B cell (primary cell): Measurements from ENCODE around the gene ARHGEF10L. TPM values are rescaled to one million over a fixed set of nuclear protein-coding genes. Genes with fewer than 3 reads are reported as not detected.

ENCODE experiments used
- ATAC-seq: fragments of 200-7000 bp; cut with Tn5 transposase; one replicate; pipeline ENCODE4 v1.10.0; 2021; ENCODE audit warnings: low read depth, mild to moderate bottlenecking, moderate number of reproducible peaks, moderate library complexity
- CTCF ChIA-PET: fragments of 350-600 bp; sonication (Branson Sonifier 250); formaldehyde crosslinking; loops from one replicate; lab custom pipeline; 2021; ENCODE audit warnings: antibody characterized with exemption, inconsistent platforms; lab: Charles Lee
- POLR2A ChIA-PET: fragments of 350-600 bp; sonication (Branson Sonifier 250); formaldehyde crosslinking; loops from one replicate; lab custom pipeline; 2021; ENCODE audit warnings: antibody characterized with exemption; lab: Charles Lee
- DNase-seq: peaks from one replicate; pipeline ENCODE4 v3.0.0; 2013
- H2AFZ ChIP-seq: 2 replicates; pipeline ENCODE4 v1.6.1; 2012; ENCODE audit warnings: mild to moderate bottlenecking, low read depth, low read length; ENCODE audit not compliant: insufficient read depth, poor library complexity, severe bottlenecking
- H3K27ac ChIP-seq, 2 donors: 1 replicate in 1 of 2; 2 replicates in 1 of 2; pipeline ENCODE4 v1.5.1; 2012 to 2013; ENCODE audit warnings: low read length in 2 of 2, mild to moderate bottlenecking in 2 of 2, moderate library complexity in 1 of 2
- H3K27me3 ChIP-seq, 4 experiments: fragments of 200-600 bp in 1 of 4; sonication (generic) in 1 of 4; replicated peaks in 1 of 4; 1 replicate in 2 of 4; 2 replicates in 2 of 4; pipeline versions ENCODE4 v1.6.1 to v1.7.0; 2013 to 2016; ENCODE audit warnings: low read length in 3 of 4, mild to moderate bottlenecking in 2 of 4, mixed read lengths in 1 of 4, moderate library complexity in 1 of 4; ENCODE audit not compliant: insufficient read depth in 4 of 4, control insufficient read depth in 3 of 4; ENCODE audit errors: control extremely low read depth in 1 of 4
- H3K36me3 ChIP-seq, 2 experiments: replicated peaks in 1 of 2; 1 replicate in 1 of 2; 2 replicates in 1 of 2; pipeline versions ENCODE4 v1.6.1 to v1.7.1; 2013; ENCODE audit warnings: low read length in 1 of 2; ENCODE audit not compliant: insufficient read depth in 2 of 2, control insufficient read depth in 1 of 2; ENCODE audit errors: control extremely low read depth in 1 of 2, extremely low read depth in 1 of 2
- H3K4me1 ChIP-seq, 2 donors: fragments of 200-600 bp in 1 of 2; sonication (generic) in 1 of 2; 1 replicate in 1 of 2; 2 replicates in 1 of 2; pipeline versions ENCODE4 v1.5.1 to v1.6.1; 2013 to 2017; ENCODE audit warnings: low read length in 2 of 2; ENCODE audit not compliant: control insufficient read depth in 2 of 2, insufficient read depth in 2 of 2
- H3K4me2 ChIP-seq: replicated peaks from 2 replicates; pipeline ENCODE3; 2012; ENCODE audit warnings: mild to moderate bottlenecking, low read depth, low read length; ENCODE audit not compliant: poor library complexity, severe bottlenecking
- H3K4me3 ChIP-seq, 5 experiments: fragments of 200-600 bp in 1 of 5; sonication (generic) in 1 of 5; 1 replicate in 3 of 5; 2 replicates in 2 of 5; pipeline versions ENCODE4 v1.5.1 to v1.7.0; 2011 to 2016; ENCODE audit warnings: low read length in 4 of 5, mild to moderate bottlenecking in 4 of 5, low read depth in 2 of 5, control low read depth in 1 of 5, moderate library complexity in 1 of 5; ENCODE audit not compliant: insufficient read depth in 1 of 5; ENCODE audit errors: control extremely low read depth in 1 of 5, extremely low read depth in 1 of 5
- H3K79me2 ChIP-seq: fragments of 200-600 bp; sonication (generic); one replicate; pipeline ENCODE4 v1.6.0; 2016; ENCODE audit warnings: low read length; ENCODE audit not compliant: control insufficient read depth, insufficient read depth
- H3K9ac ChIP-seq: fragments of 200-600 bp; sonication (generic); 2 replicates; pipeline ENCODE4 v1.6.1; 2017; ENCODE audit warnings: mild to moderate bottlenecking, low read length, moderate library complexity
- H3K9me3 ChIP-seq, 3 donors: one replicate each; pipeline versions ENCODE4 v1.6.1 to v1.7.1; 2013; ENCODE audit warnings: low read length in 2 of 3; ENCODE audit not compliant: control insufficient read depth in 2 of 3, insufficient read depth in 1 of 3; ENCODE audit errors: control extremely low read depth in 1 of 3
- H4K20me1 ChIP-seq: 2 replicates; pipeline ENCODE4 v1.6.0; 2012; ENCODE audit warnings: mild to moderate bottlenecking, low read length; ENCODE audit not compliant: insufficient read depth, control insufficient read depth, poor library complexity, severe bottlenecking
- H3K27ac Mint-ChIP-seq: one replicate; pipeline ENCODE4 v1.8.0; 2021; ENCODE audit warnings: mixed read lengths
- H3K27me3 Mint-ChIP-seq: one replicate; pipeline ENCODE4 v1.8.0; 2021; ENCODE audit warnings: mixed read lengths
- H3K4me1 Mint-ChIP-seq: one replicate; pipeline ENCODE4 v1.8.0; 2021; ENCODE audit warnings: mixed read lengths
- H3K4me3 Mint-ChIP-seq: one replicate; pipeline ENCODE4 v1.8.0; 2021; ENCODE audit warnings: mixed read lengths
- H3K9me3 Mint-ChIP-seq: one replicate; pipeline ENCODE4 v1.8.0; 2022; ENCODE audit warnings: mixed read lengths; ENCODE audit not compliant: insufficient read depth
- CTCF ChIP-seq: fragments of 200-600 bp; IDR thresholded peaks from one replicate; pipeline ENCODE4 v1.8.0; 2022; ENCODE audit warnings: antibody characterized with exemption, mild to moderate bottlenecking
- EZH2 ChIP-seq: IDR thresholded peaks from 2 replicates; pipeline ENCODE4 v1.6.1; 2012; ENCODE audit warnings: borderline replicate concordance, low read depth, mild to moderate bottlenecking, moderate library complexity, low read length; ENCODE audit not compliant: insufficient read depth, poor library complexity, severe bottlenecking
- WGBS: methylation state at CpG from one replicate; pipeline ENCODE4 v1.1.5; 2013; ENCODE audit warnings: missing lambda C conversion rate; ENCODE audit not compliant: insufficient coverage; 5-methylcytosine and 5-hydroxymethylcytosine counted together
- intact Hi-C: fragments of 100-400 bp; cut with micrococcal nuclease; formaldehyde crosslinking; loops from one replicate; pipeline ENCODE4 v1.10.0; 2022
- polyA plus RNA-seq: library from polyadenylated mRNA; depleted of rRNA; stranded (reverse); fragments of >200 nt; gene quantifications from 2 replicates; pipeline ENCODE4 v1.2.3, GENCODE V29; 2012
- total RNA-seq, 2 donors: library from RNA; stranded (reverse); fragments of 120-200 nt in 1 of 2; gene quantifications; 1 replicate in 1 of 2; 2 replicates in 1 of 2; pipeline versions ENCODE4 v1.2.3 to v1.2.4, GENCODE V29; 2013 to 2022

Gene ARHGEF10L
- total and polyA plus RNA-seq, 2 donors (not counting 1 experiment from before 2014, with no cell fraction given) = 2.0 to 4.9 TPM

- ATAC-seq (no peak), DNase-seq (no peak)
- Histone ChIP-seq H3K79me2 (no peaks in the 10 kb centered on the region), H2AFZ (no peak overlapping the region), H3K36me3 (no peaks in the 10 kb centered on the region), H3K9me3 (no peaks in the 10 kb centered on the region), H3K27ac (no peak overlapping the region), H3K4me1 (no peaks in the 10 kb centered on the region), H3K4me2 (no peak overlapping the region), H3K27me3 (no peaks in the 10 kb centered on the region), H4K20me1 (no peaks in the 10 kb centered on the region), H3K4me3 (no peak overlapping the region), H3K9ac (no peak overlapping the region)
- H3K4me3 Mint-ChIP-seq = no peak overlapping the region
- no peaks in the 10 kb centered on the region for H3K9me3 Mint-ChIP-seq
- ChIA-PET CTCF (no interaction called here), POLR2A (no interaction called here)
- 56% methylated on average over 3 of the region's 4 CpGs for WGBS
- TF ChIP-seq CTCF = no peak
- TF ChIP-seq EZH2 = no peak
- no peaks in the 10 kb centered on the region for H3K4me1 Mint-ChIP-seq
- no peak overlapping the region for H3K27ac Mint-ChIP-seq
- intact Hi-C loops = no loop called here
- H3K27me3 Mint-ChIP-seq = peaks cover 16% of the 10 kb centered on the region
Observed at GRCh38 chr1:17614586-17614985, 75.1 kb downstream of the ARHGEF10L start.

- intact Hi-C loops = no loop called here
- H2AFZ ChIP-seq = no peak overlapping the region
- no peak for TF ChIP-seq EZH2
- no peak for TF ChIP-seq CTCF
- Mint-ChIP-seq H3K4me3 (no peak overlapping the region), H3K4me1 (no peaks in the 10 kb centered on the region), H3K9me3 (no peaks in the 10 kb centered on the region), H3K27me3 (peaks cover 18% of the 10 kb centered on the region), H3K27ac (no peak overlapping the region)
- H4K20me1 ChIP-seq = no peaks in the 10 kb centered on the region
- H3K36me3 ChIP-seq = no peaks in the 10 kb centered on the region
- H3K4me1 ChIP-seq = no peaks in the 10 kb centered on the region
- no peaks in the 10 kb centered on the region for H3K79me2 ChIP-seq
- POLR2A ChIA-PET = no interaction called here
- no peak overlapping the region for H3K9ac ChIP-seq
- no peak overlapping the region for H3K4me3 ChIP-seq
- 78% methylated on average over 10 of the region's 11 CpGs for WGBS
- DNase-seq (no peak), ATAC-seq (no peak)
- CTCF ChIA-PET = no interaction called here
- no peak overlapping the region for H3K27ac ChIP-seq
- H3K27me3 ChIP-seq = no peaks in the 10 kb centered on the region
- H3K9me3 ChIP-seq = no peaks in the 10 kb centered on the region
- no peak overlapping the region for H3K4me2 ChIP-seq
Observed at GRCh38 chr1:17615157-17615556, 75.7 kb downstream of the ARHGEF10L start.
